ENCODE data around the gene SPTB.

Gene SPTB

GRCh38 chr14:64759555-64759938, 120.2 kb downstream of the SPTB start:
- DNase-seq (ENCODE audit: extremely low spot score, insufficient read length, low read depth) (no peak), FAIRE-seq (no peak)

GRCh38 chr14:64758691-64759554, 120.8 kb downstream of the SPTB start:
- DNase-seq (ENCODE audit: extremely low spot score, insufficient read length, low read depth), result no peak

GRCh38 chr14:64758025-64758521, 121.6 kb downstream of the SPTB start:
- DNase-seq (ENCODE audit: extremely low spot score, insufficient read length, low read depth) (no peak), FAIRE-seq (no peak)

More at GRCh38 chr14:64758691-64759554, 120.8 kb downstream of the SPTB start:
- no peak for FAIRE-seq

- DNase-seq (ENCODE audit: extremely low spot score, insufficient read length, low read depth) (no peak), FAIRE-seq (no peak)
Observed at GRCh38 chr14:64757601-64758000, 122.1 kb downstream of the SPTB start.

- FAIRE-seq (no peak), DNase-seq (ENCODE audit: extremely low spot score, insufficient read length, low read depth) (no peak)
Observed at GRCh38 chr14:64756712-64757111, 123.0 kb downstream of the SPTB start.

GRCh38 chr14:64755781-64756221, 123.9 kb downstream of the SPTB start:
- FAIRE-seq, result no peak
- DNase-seq (ENCODE audit: extremely low spot score, insufficient read length, low read depth), result no peak

- FAIRE-seq (no peak), DNase-seq (ENCODE audit: extremely low spot score, insufficient read length, low read depth) (no peak)
Observed at GRCh38 chr14:64754685-64755084, 125.0 kb downstream of the SPTB start.

- no peak for FAIRE-seq
Observed at GRCh38 chr14:64753999-64754398, 125.7 kb downstream of the SPTB start.

GRCh38 chr14:64753374-64753773, 126.3 kb downstream of the SPTB start:
- no peak for FAIRE-seq

More at GRCh38 chr14:64753999-64754398, 125.7 kb downstream of the SPTB start:
- DNase-seq (ENCODE audit: extremely low spot score, insufficient read length, low read depth), result no peak

GRCh38 chr14:64752909-64753308, 126.8 kb downstream of the SPTB start:
- no peak for DNase-seq (ENCODE audit: extremely low spot score, insufficient read length, low read depth)
- FAIRE-seq, result no peak

More at GRCh38 chr14:64753374-64753773, 126.3 kb downstream of the SPTB start:
- no peak for DNase-seq (ENCODE audit: extremely low spot score, insufficient read length, low read depth)

GRCh38 chr14:64748995-64749714, 130.6 kb downstream of the SPTB start:
- no peak for FAIRE-seq
- no peak for DNase-seq (ENCODE audit: extremely low spot score, insufficient read length, low read depth)

GRCh38 chr14:64748521-64748920, 131.2 kb downstream of the SPTB start:
- no peak for DNase-seq (ENCODE audit: extremely low spot score, insufficient read length, low read depth)
- no peak for FAIRE-seq

GRCh38 chr14:64747327-64747726, 132.4 kb downstream of the SPTB start:
- DNase-seq (ENCODE audit: extremely low spot score, insufficient read length, low read depth) (no peak), FAIRE-seq (no peak)

- DNase-seq (ENCODE audit: extremely low spot score, insufficient read length, low read depth) (no peak), FAIRE-seq (no peak)
Observed at GRCh38 chr14:64746298-64747250, 133.1 kb downstream of the SPTB start.

GRCh38 chr14:64745511-64746091, 134.1 kb downstream of the SPTB start:
- no peak for DNase-seq (ENCODE audit: extremely low spot score, insufficient read length, low read depth)

GRCh38 chr14:64743061-64743460, 136.6 kb downstream of the SPTB start:
- no peak for FAIRE-seq

More at GRCh38 chr14:64745511-64746091, 134.1 kb downstream of the SPTB start:
- FAIRE-seq, result no peak

GRCh38 chr14:64741961-64742360, 137.7 kb downstream of the SPTB start:
- no peak for DNase-seq (ENCODE audit: extremely low spot score, insufficient read length, low read depth)
- FAIRE-seq, result no peak

More at GRCh38 chr14:64743061-64743460, 136.6 kb downstream of the SPTB start:
- no peak for DNase-seq (ENCODE audit: extremely low spot score, insufficient read length, low read depth)

- DNase-seq (ENCODE audit: extremely low spot score, insufficient read length, low read depth), result no peak
- no peak for FAIRE-seq
Observed at GRCh38 chr14:64741200-64741599, 138.5 kb downstream of the SPTB start.

GRCh38 chr14:64738281-64738804, 141.4 kb downstream of the SPTB start:
- FAIRE-seq (no peak), DNase-seq (ENCODE audit: extremely low spot score, insufficient read length, low read depth) (no peak)

Data from GM18507 (cell line).